ENCODE results near the gene CALR.

The CALR gene

DNA sequence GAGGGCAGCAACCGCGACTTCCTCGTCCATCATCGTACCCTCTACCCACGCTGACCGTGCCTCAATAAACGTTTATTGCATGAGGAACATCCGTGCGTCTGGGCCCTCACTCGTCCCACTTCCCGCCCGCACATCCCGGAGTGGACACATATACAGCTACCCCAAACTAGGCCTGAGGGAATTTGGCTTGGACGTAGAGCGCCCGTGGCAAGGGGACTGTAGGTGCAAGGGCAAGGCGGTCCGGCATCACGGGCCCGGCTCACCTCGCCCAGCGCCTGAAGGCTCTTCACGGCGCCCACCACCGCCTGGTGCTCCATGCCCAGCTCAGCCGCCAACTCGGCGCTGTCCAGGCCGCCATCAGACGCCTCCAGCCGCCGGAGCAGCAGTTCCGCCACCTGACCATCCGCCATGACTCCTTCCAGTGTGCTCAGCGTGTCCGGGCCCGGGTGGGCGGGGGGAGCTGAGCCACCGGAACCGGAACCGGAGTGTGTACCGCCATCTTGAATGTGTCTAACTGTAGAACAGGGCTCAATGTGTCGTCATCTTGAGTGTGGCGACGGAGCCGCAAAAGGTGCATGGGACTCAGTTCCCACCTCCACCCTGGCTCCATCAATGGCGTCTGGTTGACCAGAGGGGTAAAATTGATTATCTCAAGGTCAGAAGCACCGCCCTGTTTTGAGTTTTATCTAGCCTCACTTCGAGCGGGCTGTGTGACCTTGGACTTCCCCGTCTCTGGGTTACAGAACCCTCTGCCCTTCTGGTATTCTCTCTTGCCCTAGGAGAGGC is 4.9 kb upstream of the CALR start, which contains the start of gene FARSA (continued):
- TF ChIP-seq ZNF23 (tag by site-specific recombination; IDR thresholded peaks at IDR 0.05; ENCODE audit: borderline replicate concordance) (no peak), ZFP37 (tag by site-specific recombination; IDR thresholded peaks at IDR 0.05) (peak; percentile 72; the same call in 1 of the 2 replicates), ZNF701 (tag by site-specific recombination; IDR thresholded peaks at IDR 0.05) (no peak), ZSCAN16 (tag by site-specific recombination; IDR thresholded peaks at IDR 0.05) (no peak), ZEB2 (tag by site-specific recombination; IDR thresholded peaks at IDR 0.05) (peak; percentile 81), ZNF529 (tag by site-specific recombination; IDR thresholded peaks at IDR 0.05; ENCODE audit: insufficient replicate concordance) (no peak), ZNF10 (tag by site-specific recombination; IDR thresholded peaks at IDR 0.05) (peak; percentile 53; the same call in 1 of the 2 replicates), ZNF433 (tag by site-specific recombination; IDR thresholded peaks at IDR 0.05; ENCODE audit: low read depth) (no peak), ZNF16 (tag by site-specific recombination; IDR thresholded peaks at IDR 0.05; ENCODE audit: low read depth) (no peak), IKZF3 (tag by site-specific recombination; IDR thresholded peaks at IDR 0.05) (no peak), ZNF157 (tag by site-specific recombination; IDR thresholded peaks at IDR 0.05) (no peak), ZNF426 (tag by site-specific recombination; IDR thresholded peaks at IDR 0.05) (no peak), ZNF548 (tag by site-specific recombination; IDR thresholded peaks at IDR 0.05) (no peak), ZNF274 (IDR thresholded peaks at IDR 0.05; ENCODE audit: low read length) (no peak), ZNF274 (tag by site-specific recombination; IDR thresholded peaks at IDR 0.05; ENCODE audit: borderline replicate concordance) (no peak), ZBTB21 (tag by site-specific recombination; IDR thresholded peaks at IDR 0.05) (no peak; the same call in 1 of the 2 replicates), ZNF19 (tag by site-specific recombination; IDR thresholded peaks at IDR 0.05; ENCODE audit: low read depth) (no peak), ZNF121 (tag by site-specific recombination; IDR thresholded peaks at IDR 0.05) (no peak), KLF1 (tag by site-specific recombination; IDR thresholded peaks at IDR 0.05) (no peak), BCL11B (tag by site-specific recombination; IDR thresholded peaks at IDR 0.05; ENCODE audit: low read depth) (no peak), ZNF626 (tag by site-specific recombination; IDR thresholded peaks at IDR 0.05) (no peak), ZNF169 (tag by site-specific recombination; IDR thresholded peaks at IDR 0.05) (no peak), ZNF621 (tag by site-specific recombination; IDR thresholded peaks at IDR 0.05) (no peak), ZNF76 (tag by site-specific recombination; IDR thresholded peaks at IDR 0.05; ENCODE audit: borderline replicate concordance, low read depth) (peak; percentile 93), MYNN (tag by site-specific recombination; IDR thresholded peaks at IDR 0.05; ENCODE audit: borderline replicate concordance) (no peak), ZNF48 (tag by site-specific recombination; IDR thresholded peaks at IDR 0.05) (no peak), ZNF560 (tag by site-specific recombination; IDR thresholded peaks at IDR 0.05; ENCODE audit: borderline replicate concordance) (no peak), ZNF416 (tag by site-specific recombination; IDR thresholded peaks at IDR 0.05) (no peak), WT1 (tag by site-specific recombination; IDR thresholded peaks at IDR 0.05) (no peak)
- TF ChIP-seq, protein P1, sequence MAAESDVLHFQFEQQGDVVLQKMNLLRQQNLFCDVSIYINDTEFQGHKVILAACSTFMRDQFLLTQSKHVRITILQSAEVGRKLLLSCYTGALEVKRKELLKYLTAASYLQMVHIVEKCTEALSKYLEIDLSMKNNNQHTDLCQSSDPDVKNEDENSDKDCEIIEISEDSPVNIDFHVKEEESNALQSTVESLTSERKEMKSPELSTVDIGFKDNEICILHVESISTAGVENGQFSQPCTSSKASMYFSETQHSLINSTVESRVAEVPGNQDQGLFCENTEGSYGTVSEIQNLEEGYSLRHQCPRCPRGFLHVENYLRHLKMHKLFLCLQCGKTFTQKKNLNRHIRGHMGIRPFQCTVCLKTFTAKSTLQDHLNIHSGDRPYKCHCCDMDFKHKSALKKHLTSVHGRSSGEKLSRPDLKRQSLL (tag by site-specific recombination; IDR thresholded peaks at IDR 0.05), result no peak; the same call in 1 of the 2 replicates
- TF ChIP-seq, protein P2, sequence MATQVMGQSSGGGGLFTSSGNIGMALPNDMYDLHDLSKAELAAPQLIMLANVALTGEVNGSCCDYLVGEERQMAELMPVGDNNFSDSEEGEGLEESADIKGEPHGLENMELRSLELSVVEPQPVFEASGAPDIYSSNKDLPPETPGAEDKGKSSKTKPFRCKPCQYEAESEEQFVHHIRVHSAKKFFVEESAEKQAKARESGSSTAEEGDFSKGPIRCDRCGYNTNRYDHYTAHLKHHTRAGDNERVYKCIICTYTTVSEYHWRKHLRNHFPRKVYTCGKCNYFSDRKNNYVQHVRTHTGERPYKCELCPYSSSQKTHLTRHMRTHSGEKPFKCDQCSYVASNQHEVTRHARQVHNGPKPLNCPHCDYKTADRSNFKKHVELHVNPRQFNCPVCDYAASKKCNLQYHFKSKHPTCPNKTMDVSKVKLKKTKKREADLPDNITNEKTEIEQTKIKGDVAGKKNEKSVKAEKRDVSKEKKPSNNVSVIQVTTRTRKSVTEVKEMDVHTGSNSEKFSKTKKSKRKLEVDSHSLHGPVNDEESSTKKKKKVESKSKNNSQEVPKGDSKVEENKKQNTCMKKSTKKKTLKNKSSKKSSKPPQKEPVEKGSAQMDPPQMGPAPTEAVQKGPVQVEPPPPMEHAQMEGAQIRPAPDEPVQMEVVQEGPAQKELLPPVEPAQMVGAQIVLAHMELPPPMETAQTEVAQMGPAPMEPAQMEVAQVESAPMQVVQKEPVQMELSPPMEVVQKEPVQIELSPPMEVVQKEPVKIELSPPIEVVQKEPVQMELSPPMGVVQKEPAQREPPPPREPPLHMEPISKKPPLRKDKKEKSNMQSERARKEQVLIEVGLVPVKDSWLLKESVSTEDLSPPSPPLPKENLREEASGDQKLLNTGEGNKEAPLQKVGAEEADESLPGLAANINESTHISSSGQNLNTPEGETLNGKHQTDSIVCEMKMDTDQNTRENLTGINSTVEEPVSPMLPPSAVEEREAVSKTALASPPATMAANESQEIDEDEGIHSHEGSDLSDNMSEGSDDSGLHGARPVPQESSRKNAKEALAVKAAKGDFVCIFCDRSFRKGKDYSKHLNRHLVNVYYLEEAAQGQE (tag by site-specific recombination; IDR thresholded peaks at IDR 0.05), result peak; percentile 92
- TF ChIP-seq, protein P3, sequence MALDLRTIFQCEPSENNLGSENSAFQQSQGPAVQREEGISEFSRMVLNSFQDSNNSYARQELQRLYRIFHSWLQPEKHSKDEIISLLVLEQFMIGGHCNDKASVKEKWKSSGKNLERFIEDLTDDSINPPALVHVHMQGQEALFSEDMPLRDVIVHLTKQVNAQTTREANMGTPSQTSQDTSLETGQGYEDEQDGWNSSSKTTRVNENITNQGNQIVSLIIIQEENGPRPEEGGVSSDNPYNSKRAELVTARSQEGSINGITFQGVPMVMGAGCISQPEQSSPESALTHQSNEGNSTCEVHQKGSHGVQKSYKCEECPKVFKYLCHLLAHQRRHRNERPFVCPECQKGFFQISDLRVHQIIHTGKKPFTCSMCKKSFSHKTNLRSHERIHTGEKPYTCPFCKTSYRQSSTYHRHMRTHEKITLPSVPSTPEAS (tag by site-specific recombination; IDR thresholded peaks at IDR 0.05), result peak; percentile 35; the same call in 1 of the 2 replicates
- TF ChIP-seq, protein P4, sequence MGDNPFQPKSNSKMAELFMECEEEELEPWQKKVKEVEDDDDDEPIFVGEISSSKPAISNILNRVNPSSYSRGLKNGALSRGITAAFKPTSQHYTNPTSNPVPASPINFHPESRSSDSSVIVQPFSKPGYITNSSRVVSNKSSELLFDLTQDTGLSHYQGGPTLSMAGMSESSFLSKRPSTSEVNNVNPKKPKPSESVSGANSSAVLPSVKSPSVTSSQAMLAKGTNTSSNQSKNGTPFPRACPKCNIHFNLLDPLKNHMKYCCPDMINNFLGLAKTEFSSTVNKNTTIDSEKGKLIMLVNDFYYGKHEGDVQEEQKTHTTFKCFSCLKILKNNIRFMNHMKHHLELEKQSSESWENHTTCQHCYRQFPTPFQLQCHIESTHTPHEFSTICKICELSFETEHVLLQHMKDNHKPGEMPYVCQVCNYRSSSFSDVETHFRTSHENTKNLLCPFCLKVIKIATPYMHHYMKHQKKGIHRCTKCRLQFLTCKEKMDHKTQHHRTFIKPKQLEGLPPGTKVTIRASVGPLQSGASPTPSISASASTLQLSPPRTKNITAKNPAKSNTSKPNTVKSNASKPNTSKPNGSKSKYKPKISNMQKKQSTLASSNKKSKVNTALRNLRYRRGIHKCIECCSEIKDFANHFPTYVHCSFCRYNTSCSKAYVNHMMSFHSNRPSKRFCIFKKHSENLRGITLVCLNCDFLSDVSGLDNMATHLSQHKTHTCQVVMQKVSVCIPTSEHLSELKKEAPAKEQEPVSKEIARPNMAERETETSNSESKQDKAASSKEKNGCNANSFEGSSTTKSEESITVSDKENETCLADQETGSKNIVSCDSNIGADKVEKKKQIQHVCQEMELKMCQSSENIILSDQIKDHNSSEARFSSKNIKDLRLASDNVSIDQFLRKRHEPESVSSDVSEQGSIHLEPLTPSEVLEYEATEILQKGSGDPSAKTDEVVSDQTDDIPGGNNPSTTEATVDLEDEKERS (tag by site-specific recombination; IDR thresholded peaks at IDR 0.05), result no peak
